HCT116 (cell line): ENCODE data around the gene HBP1. TPM values are rescaled to one million over a fixed set of nuclear protein-coding genes. Genes with fewer than 3 reads are reported as not detected.

Experiments used
- ATAC-seq: fragments of 200-7000 bp; cut with Tn5 transposase; 2 replicates; pipeline ENCODE4 v1.9.1; 2020; ENCODE audit warnings: mild to moderate bottlenecking, moderate library complexity
- BruUV-seq: library from RNA; stranded (reverse); fragments of 400-500 nt; replicated peaks from 2 replicates; lab custom pipeline; 2021; lab: Mats Ljungman, UMichigan
- CTCF ChIA-PET: fragments of 300-600 bp; sonication (Branson Sonifier 250); formaldehyde crosslinking; loops from one replicate; lab custom pipeline; 2021; ENCODE audit warnings: antibody characterized with exemption; lab: Charles Lee
- POLR2A ChIA-PET: fragments of 300-600, 350-600 bp; sonication (Branson Sonifier 250); formaldehyde crosslinking; loops from one replicate; lab custom pipeline; 2021; ENCODE audit warnings: antibody characterized with exemption; lab: Charles Lee
- RAD21 ChIA-PET, 2 experiments: fragments of 300-600 bp; sonication (Branson Sonifier 250); formaldehyde crosslinking; loops; one replicate each; lab custom pipeline; 2023; ENCODE audit warnings: low total read pairs in 2 of 2; ENCODE audit not compliant: uncharacterized antibody in 2 of 2, unreplicated experiment in 2 of 2, low non-redundant PET in 1 of 2; lab: Charles Lee
- DNase-seq: peaks from one replicate; pipeline ENCODE4 v3.0.0-alpha.2; 2010; ENCODE audit warnings: low read depth, low spot score
- H2AFZ ChIP-seq: fragments of 200-600 bp; shearing (Covaris generic), sonication (generic); 2 replicates; pipeline ENCODE4 v1.6.1; 2017; ENCODE audit warnings: low read depth, mixed run types, mixed read lengths, antibody characterized with exemption, low read length; ENCODE audit not compliant: poor library complexity, severe bottlenecking
- H3K27ac ChIP-seq: 2 replicates; pipeline ENCODE4 v1.5.1; 2012; ENCODE audit warnings: low read depth, low read length
- H3K27me3 ChIP-seq: fragments of 200-600 bp; sonication (generic); 2 replicates; pipeline ENCODE4 v1.6.1; 2016; ENCODE audit warnings: mixed run types, low read length, mixed read lengths; ENCODE audit not compliant: insufficient read depth
- H3K36me3 ChIP-seq, 2 experiments: fragments of 200-500 bp in 1 of 2; fragments of 200-600 bp in 1 of 2; sonication (Bioruptor generic) in 1 of 2; sonication (generic) in 1 of 2; 2 replicates each; pipeline versions ENCODE4 v1.5.1 to v1.6.1; 2014 to 2016; ENCODE audit warnings: low read length in 2 of 2, inconsistent platforms in 1 of 2, mixed read lengths in 1 of 2, mixed run types in 1 of 2; ENCODE audit not compliant: insufficient read depth in 2 of 2, control insufficient read depth in 1 of 2
- H3K4me1 ChIP-seq, 2 experiments: fragments of 200-600 bp in 1 of 2; sonication (generic) in 1 of 2; 2 replicates each; pipeline versions ENCODE4 v1.5.1 to v1.6.1; 2012 to 2017; ENCODE audit warnings: low read length in 2 of 2, inconsistent platforms in 1 of 2, mild to moderate bottlenecking in 1 of 2, mixed read lengths in 1 of 2, mixed run types in 1 of 2, moderate library complexity in 1 of 2; ENCODE audit not compliant: insufficient read depth in 2 of 2, control insufficient read depth in 1 of 2
- H3K4me2 ChIP-seq: fragments of 200-600 bp; sonication (generic); 2 replicates; pipeline ENCODE4 v1.6.1; 2017; ENCODE audit warnings: mixed run types, low read length, mixed read lengths
- H3K4me3 ChIP-seq, 2 experiments: fragments of 200-600 bp in 1 of 2; sonication (generic) in 1 of 2; replicated peaks in 1 of 2; 2 replicates each; pipeline ENCODE4 v1.5.1; 2011 to 2016; ENCODE audit warnings: low read length in 2 of 2, control low read depth in 1 of 2, low read depth in 1 of 2, mild to moderate bottlenecking in 1 of 2, mixed read lengths in 1 of 2, mixed run types in 1 of 2
- H3K79me2 ChIP-seq: fragments of 200-600 bp; sonication (generic); 2 replicates; pipeline ENCODE4 v1.6.1; 2017; ENCODE audit warnings: mild to moderate bottlenecking, mixed run types, low read length, moderate library complexity, mixed read lengths; ENCODE audit not compliant: insufficient read depth
- H3K9ac ChIP-seq: fragments of 200-600 bp; sonication (generic); 2 replicates; pipeline ENCODE4 v1.6.1; 2016; ENCODE audit warnings: low read length, mixed read lengths
- H3K9me2 ChIP-seq: fragments of 200-600 bp; sonication (generic), shearing (Covaris generic); 2 replicates; pipeline ENCODE4 v1.6.1; 2017; ENCODE audit warnings: mixed run types, mild to moderate bottlenecking, moderate library complexity; ENCODE audit not compliant: insufficient read depth
- H3K9me3 ChIP-seq, 2 experiments: fragments of 200-500 bp in 1 of 2; fragments of 200-600 bp in 1 of 2; sonication (Bioruptor generic) in 1 of 2; sonication (generic) in 1 of 2; 2 replicates each; pipeline ENCODE4 v1.6.1; 2014 to 2017; ENCODE audit warnings: low read length in 2 of 2, mixed read lengths in 2 of 2, inconsistent platforms in 1 of 2, low read depth in 1 of 2, mild to moderate bottlenecking in 1 of 2, mixed run types in 1 of 2, moderate library complexity in 1 of 2; ENCODE audit not compliant: control insufficient read depth in 1 of 2, insufficient read depth in 1 of 2
- H4K20me1 ChIP-seq: fragments of 200-600 bp; sonication (generic), shearing (Covaris generic); 2 replicates; pipeline ENCODE4 v1.6.1; 2017; ENCODE audit warnings: mixed run types, mild to moderate bottlenecking, moderate library complexity; ENCODE audit not compliant: insufficient read depth
- ATF3 ChIP-seq: IDR thresholded peaks from 2 replicates; pipeline ENCODE4 v1.6.1; 2012
- CBX3 ChIP-seq: IDR thresholded peaks from 2 replicates; pipeline ENCODE4 v1.6.1; 2012; ENCODE audit warnings: low read depth
- CEBPB ChIP-seq: IDR thresholded peaks from 2 replicates; pipeline ENCODE4 v1.6.1; 2012; ENCODE audit warnings: low read depth
- CTCF ChIP-seq, 3 experiments: fragments of 200-600 bp in 1 of 3; sonication (generic) in 1 of 3; IDR thresholded peaks in 2 of 3; conservative IDR thresholded peaks in 1 of 3; 2 replicates each; pipeline ENCODE4 v1.5.1; 2012 to 2017; ENCODE audit warnings: low read depth in 2 of 3, low read length in 2 of 3, antibody characterized with exemption in 1 of 3, borderline replicate concordance in 1 of 3, control low read depth in 1 of 3, mild to moderate bottlenecking in 1 of 3, mixed read lengths in 1 of 3, mixed run types in 1 of 3, moderate library complexity in 1 of 3; ENCODE audit not compliant: insufficient read depth in 1 of 3
- EGR1 ChIP-seq: IDR thresholded peaks from 2 replicates; pipeline ENCODE4 v1.6.1; 2012; ENCODE audit warnings: low read depth
- EZH2 ChIP-seq: fragments of 200-600 bp; sonication (generic); IDR thresholded peaks from 2 replicates; pipeline ENCODE4 v1.6.1; 2017; ENCODE audit warnings: antibody characterized with exemption, mixed run types
- FOSL1 ChIP-seq: IDR thresholded peaks from 2 replicates; pipeline ENCODE4 v1.6.1; 2012; ENCODE audit warnings: low read depth
- JUND ChIP-seq: IDR thresholded peaks from 2 replicates; pipeline ENCODE4 v1.6.1; 2012
- MAX ChIP-seq: IDR thresholded peaks from 2 replicates; pipeline ENCODE4 v1.6.1; 2012
- POLR2A ChIP-seq: IDR thresholded peaks from 2 replicates; pipeline ENCODE4 v1.7.0; 2011; ENCODE audit warnings: borderline replicate concordance; ENCODE audit not compliant: insufficient read depth, insufficient read length; ENCODE audit errors: extremely low read depth
- RAD21 ChIP-seq: IDR thresholded peaks from 2 replicates; pipeline ENCODE4 v1.6.1; 2012; ENCODE audit warnings: low read depth, mild to moderate bottlenecking
- REST ChIP-seq: IDR thresholded peaks from 2 replicates; pipeline ENCODE4 v1.6.1; 2012; ENCODE audit warnings: low read depth
- SIN3A ChIP-seq: IDR thresholded peaks from 2 replicates; pipeline ENCODE4 v1.6.1; 2012; ENCODE audit warnings: low read depth
- SP1 ChIP-seq: IDR thresholded peaks from 2 replicates; pipeline ENCODE4 v1.6.1; 2012; ENCODE audit warnings: low read depth
- SRF ChIP-seq: IDR thresholded peaks from 2 replicates; pipeline ENCODE4 v1.6.1; 2012; ENCODE audit warnings: low read depth
- TCF7L2 ChIP-seq: IDR thresholded peaks from 2 replicates; pipeline ENCODE4 v1.7.0; 2011; ENCODE audit warnings: borderline replicate concordance, inconsistent platforms; ENCODE audit not compliant: insufficient read depth, insufficient read length; ENCODE audit errors: extremely low read depth
- ZFX ChIP-seq: fragments of 450-650 bp; IDR thresholded peaks from 2 replicates; pipeline ENCODE4 v1.6.1; 2017
- ZNF274 ChIP-seq: fragments of 200-500 bp; sonication (Bioruptor generic); IDR thresholded peaks from 2 replicates; pipeline ENCODE4 v1.6.1; 2014; ENCODE audit warnings: mild to moderate bottlenecking, low read depth, low read length, inconsistent platforms
- intact Hi-C: fragments of 100-400 bp; cut with micrococcal nuclease; formaldehyde crosslinking; loops from 2 replicates; pipeline ENCODE4 v1.10.0; 2022
- total RNA-seq: library from RNA; stranded (reverse); gene quantifications from one replicate; pipeline ENCODE4 v1.2.1, GENCODE V29; 2021; ENCODE audit not compliant: unreplicated experiment

The HBP1 gene
- total RNA-seq, 1 experiment from 2014 or later = 24.3 TPM

GRCh38 chr7:107209565-107209964 is 40.8 kb downstream of the HBP1 start:
- no peaks in the 10 kb centered on the region for H3K9me3 ChIP-seq
- H3K27ac ChIP-seq = no peak overlapping the region
- H3K9ac ChIP-seq = no peak overlapping the region
- no peaks in the 10 kb centered on the region for H3K4me1 ChIP-seq
- TF ChIP-seq ZNF274 = no peak
- no peak for TF ChIP-seq POLR2A
- no peak for TF ChIP-seq ZFX
- no peak for TF ChIP-seq SIN3A
- TF ChIP-seq EGR1 = no peak
- no peak for TF ChIP-seq JUND
- TF ChIP-seq CBX3 = no peak
- no peak for TF ChIP-seq MAX
- TF ChIP-seq FOSL1 = no peak
- TF ChIP-seq ATF3 = no peak
- TF ChIP-seq RAD21 = no peak
- TF ChIP-seq SP1 = no peak
- TF ChIP-seq, all 23 proteins: peak for 0
- no TSS peak for BruUV-seq
- DNase-seq (no peak), ATAC-seq (no peak)
- no peaks in the 10 kb centered on the region for H3K9me2 ChIP-seq
- no peak overlapping the region for H3K4me2 ChIP-seq
- H3K79me2 ChIP-seq = no peaks in the 10 kb centered on the region
- H3K27me3 ChIP-seq = no peaks in the 10 kb centered on the region
- no peak overlapping the region for H3K4me3 ChIP-seq
- no peaks in the 10 kb centered on the region for H3K36me3 ChIP-seq
- ChIA-PET POLR2A (no interaction called here), RAD21 (no interaction called here), CTCF (no interaction called here)
- intact Hi-C loops = no loop called here
- H4K20me1 ChIP-seq = no peaks in the 10 kb centered on the region
- H2AFZ ChIP-seq = no peak overlapping the region

- no peaks in the 10 kb centered on the region for H3K9me3 ChIP-seq
- H3K36me3 ChIP-seq = no peaks in the 10 kb centered on the region
- no peaks in the 10 kb centered on the region for H4K20me1 ChIP-seq
- no peaks in the 10 kb centered on the region for H3K79me2 ChIP-seq
- POLR2A ChIA-PET = no interaction called here
- H3K4me1 ChIP-seq = no peaks in the 10 kb centered on the region
- H3K9me2 ChIP-seq = no peaks in the 10 kb centered on the region
- intact Hi-C loops = no loop called here
- DNase-seq (no peak), ATAC-seq (no peak)
- no peak overlapping the region for H2AFZ ChIP-seq
- no peak overlapping the region for H3K4me3 ChIP-seq
- RAD21 ChIA-PET = no interaction called here
- H3K4me2 ChIP-seq = no peak overlapping the region
- H3K27me3 ChIP-seq = no peaks in the 10 kb centered on the region
- H3K9ac ChIP-seq = no peak overlapping the region
- BruUV-seq = no TSS peak
- CTCF ChIA-PET = no interaction called here
- no peak overlapping the region for H3K27ac ChIP-seq
- TF ChIP-seq ZNF274 (no peak), SRF (no peak), EZH2 (no peak), MAX (no peak), TCF7L2 (no peak), REST (no peak), ZFX (no peak), CEBPB (no peak), CTCF (IDR thresholded peaks at IDR 0.05 in 2 of 3, conservative IDR thresholded peaks at IDR 0.05 in 1 of 3; ENCODE audit: borderline replicate concordance in 1 of 3, insufficient read depth in 1 of 3, low read depth in 2 of 3, low read length in 2 of 3) (no peak)
Measured at GRCh38 chr7:107210400-107210799, 41.6 kb downstream of the HBP1 start.
